GM18867 (cell line): ENCODE measurements around the gene SLC22A1.
"Not testable (repeated sequence)": the region's sequence is repeated elsewhere in the genome, so short reads cannot be mapped to it uniquely, and the experiment has no call there.

Experiments
- ATAC-seq: cut with Tn5 transposase; IDR thresholded peaks from one replicate; pipeline ENCODE4 v1.9.1; 2021; ENCODE audit warnings: mild to moderate bottlenecking, moderate library complexity; ENCODE audit not compliant: unreplicated experiment

Gene SLC22A1

GRCh38 chr6:160093061-160093460, 28.6 kb upstream of the SLC22A1 start:
- ATAC-seq, result no peak

- no peak for ATAC-seq
Measured at GRCh38 chr6:160093946-160094345, 27.7 kb upstream of the SLC22A1 start.

DNA sequence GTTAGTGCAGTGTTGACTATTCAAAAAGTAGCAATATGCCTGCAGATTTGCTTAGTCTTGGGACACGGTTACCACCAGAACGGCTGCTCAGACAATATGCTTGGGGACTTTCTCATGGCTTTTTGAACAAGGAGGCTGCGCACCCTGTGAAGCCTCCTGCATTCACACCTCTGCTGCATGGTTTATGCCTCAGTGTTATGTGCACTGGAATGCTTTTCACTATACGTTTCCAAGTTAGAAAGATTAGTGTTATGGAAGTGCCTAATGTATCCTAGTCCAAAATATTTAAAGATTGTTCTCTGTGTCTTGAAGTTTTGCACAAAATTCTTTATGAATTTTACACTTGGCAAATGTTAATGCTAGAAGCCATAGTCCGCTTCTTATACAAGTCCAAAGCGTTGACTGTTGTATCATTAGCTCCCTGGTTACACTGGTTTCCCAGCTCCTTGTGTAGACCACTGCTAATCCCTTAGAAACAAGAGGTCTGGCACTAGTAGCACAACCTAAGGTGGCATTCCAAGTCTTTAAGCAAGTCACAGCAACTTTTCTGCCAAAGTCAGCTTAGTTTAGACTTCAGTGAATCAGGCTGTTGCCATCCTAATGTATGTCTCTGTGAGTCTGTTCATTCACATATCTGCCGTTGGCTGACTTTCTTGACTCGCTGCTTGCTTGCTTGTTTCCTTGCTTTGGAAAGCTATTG, 26.3 kb upstream of the SLC22A1 start:
- ATAC-seq, result no peak

DNA sequence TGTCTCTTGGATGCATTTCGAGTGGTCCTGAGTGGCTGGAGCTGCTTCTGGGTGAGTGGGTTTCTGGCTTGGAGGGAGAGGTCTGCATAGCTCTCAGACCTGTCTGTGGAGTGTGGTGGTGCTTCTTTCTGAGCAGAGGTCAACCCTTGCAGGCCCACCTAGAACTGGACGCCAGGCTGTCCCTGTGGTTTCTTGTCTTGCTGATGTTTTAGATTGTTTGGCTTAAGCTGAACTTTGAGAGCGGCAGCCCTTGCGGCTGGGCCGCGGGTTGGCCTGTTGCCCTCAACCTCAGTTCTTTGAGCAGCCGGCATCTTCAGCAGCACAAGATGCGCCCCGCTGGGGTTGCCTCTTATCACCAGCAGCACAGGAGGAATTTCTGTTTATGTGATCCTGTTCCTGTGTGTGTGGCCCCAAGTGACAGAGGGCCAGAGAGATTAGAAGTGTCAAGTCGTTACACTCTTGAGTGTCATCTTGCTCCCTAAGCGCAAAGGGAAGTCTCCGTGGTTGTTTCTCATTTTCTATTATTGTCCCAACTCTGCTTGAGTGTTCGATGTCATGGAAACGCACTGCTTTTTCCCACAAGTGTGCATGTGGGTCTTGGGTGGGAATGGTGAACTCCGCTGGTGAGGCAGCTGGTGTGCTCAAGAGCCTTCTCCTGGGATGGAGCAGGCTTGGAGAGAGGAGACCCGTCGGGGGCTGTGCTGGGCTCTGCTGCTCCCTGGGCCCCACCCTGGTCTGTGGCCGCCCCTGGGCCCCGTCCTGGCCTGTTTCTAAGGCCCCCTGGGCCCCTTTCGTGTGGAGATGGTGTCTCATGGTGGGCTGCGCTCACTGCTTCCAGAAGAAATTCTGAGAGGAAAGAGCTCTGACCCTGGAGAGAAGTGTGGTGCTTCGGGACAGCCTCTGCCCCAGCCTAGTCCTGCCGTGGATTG, 20.1 kb upstream of the SLC22A1 start:
- ATAC-seq, result no peak

DNA sequence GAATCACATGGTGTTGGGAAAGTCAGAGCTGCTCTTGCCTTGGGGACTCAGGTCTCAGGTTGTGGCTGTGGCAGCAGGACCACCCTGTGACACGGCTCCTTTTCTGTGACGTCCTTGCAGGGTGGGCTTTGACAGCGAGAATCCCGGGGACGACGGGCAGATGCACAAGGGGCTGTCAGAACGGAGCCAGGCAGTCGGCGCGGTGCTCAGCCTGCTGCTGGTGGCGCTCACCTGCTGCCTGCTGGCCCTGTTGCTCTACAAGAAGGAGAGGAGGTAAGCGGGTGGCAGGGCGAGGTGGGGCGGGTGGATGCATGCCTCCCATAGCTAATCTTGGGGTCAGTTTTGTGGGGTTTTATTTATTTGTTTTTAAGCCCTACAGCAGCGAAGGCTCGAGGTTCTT, 19.2 kb upstream of the SLC22A1 start:
- ATAC-seq, result no peak

- no peak for ATAC-seq
Measured at GRCh38 chr6:160102956-160103824, 18.4 kb upstream of the SLC22A1 start.

- no peak for ATAC-seq
Measured at GRCh38 chr6:160103825-160104100, 17.9 kb upstream of the SLC22A1 start.

DNA sequence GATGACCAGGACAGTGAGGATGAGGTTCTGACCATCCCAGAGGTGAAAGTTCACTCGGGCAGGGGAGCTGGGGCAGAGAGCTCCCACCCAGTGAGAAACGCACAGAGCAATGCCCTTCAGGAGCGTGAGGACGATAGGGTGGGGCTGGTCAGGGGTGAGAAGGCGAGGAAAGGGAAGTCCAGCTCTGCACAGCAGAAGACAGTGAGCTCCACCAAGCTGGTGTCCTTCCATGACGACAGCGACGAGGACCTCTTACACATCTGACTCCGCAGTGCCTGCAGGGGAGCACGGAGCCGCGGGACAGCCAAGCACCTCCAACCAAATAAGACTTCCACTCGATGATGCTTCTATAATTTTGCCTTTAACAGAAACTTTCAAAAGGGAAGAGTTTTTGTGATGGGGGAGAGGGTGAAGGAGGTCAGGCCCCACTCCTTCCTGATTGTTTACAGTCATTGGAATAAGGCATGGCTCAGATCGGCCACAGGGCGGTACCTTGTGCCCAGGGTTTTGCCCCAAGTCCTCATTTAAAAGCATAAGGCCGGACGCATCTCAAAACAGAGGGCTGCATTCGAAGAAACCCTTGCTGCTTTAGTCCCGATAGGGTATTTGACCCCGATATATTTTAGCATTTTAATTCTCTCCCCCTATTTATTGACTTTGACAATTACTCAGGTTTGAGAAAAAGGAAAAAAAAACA, 16.6 kb upstream of the SLC22A1 start:
- ATAC-seq, result no peak

GRCh38 chr6:160106010-160106409, 15.6 kb upstream of the SLC22A1 start:
- no peak for ATAC-seq

- ATAC-seq, result no peak
Measured at GRCh38 chr6:160106701-160107100, 14.9 kb upstream of the SLC22A1 start.

DNA sequence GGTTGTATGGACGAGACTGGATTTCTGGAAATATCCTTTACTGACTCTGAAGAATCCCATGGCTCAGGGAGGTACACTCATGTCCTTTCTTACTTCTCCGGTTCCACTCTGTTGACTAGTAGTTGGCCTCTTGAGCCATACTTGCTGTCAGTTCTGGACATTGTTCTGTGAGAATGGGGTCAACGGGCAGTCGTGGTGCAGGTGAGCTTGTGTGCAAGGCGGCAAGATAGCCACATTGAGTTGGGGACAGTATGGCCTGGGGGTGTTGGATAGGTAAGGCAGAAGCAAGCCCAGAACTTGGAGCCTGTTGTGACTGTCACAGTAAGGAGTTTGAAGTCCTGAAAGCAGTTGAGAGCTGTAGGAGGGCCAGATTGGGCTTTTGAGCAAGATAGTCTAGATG, 13.5 kb upstream of the SLC22A1 start:
- no peak for ATAC-seq

GRCh38 chr6:160110586-160111123, 11.0 kb upstream of the SLC22A1 start:
- no peak for ATAC-seq

DNA sequence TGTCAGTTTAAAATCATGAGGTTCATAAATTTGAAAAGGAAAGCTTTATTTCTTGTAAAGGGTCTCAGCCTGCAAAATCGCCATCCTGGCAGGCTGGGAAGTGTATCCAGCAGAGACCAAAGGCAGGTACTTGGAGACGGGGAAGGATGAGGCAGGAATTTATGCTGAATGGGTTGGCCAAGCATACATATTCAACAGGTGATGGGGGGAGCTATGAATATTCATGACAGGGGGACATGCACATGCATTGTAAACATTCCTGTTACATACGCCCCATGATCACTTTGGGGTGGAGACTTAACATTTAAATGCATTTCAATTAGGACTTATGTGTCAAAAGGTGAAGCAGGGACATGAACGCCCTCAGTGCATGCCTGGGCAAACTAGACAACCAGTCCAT, 9.8 kb upstream of the SLC22A1 start:
- no peak for ATAC-seq

DNA sequence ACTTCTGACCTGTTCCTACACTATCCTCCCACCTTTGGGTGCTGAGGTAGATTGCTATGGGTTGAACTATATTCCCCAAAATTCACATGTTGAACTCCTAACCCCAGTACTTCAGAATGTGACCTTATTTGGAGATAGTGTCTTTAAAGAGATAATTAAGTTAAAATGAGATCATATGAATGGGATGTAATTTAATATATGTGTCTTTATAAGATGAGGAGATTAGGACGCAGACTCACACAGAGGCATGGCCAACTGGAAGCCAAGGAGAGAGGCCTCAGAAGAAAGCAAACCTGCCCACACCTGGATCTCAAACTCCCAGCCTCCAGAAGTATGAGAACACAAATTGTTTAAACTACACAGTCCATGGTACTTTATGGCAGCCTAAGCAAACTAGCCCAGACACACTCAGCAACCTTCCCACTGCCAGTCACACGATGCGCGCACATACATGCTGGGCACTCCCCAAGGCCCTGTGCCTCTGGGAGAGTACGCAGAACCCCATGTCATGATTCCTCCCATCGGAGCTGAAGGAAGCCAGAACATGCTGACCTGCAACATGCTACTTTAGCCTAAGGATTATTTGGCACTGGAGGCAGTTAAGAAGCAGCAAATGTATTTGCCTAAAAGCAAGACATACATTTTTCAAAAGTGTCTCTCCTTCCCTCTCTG, 8.9 kb upstream of the SLC22A1 start:
- ATAC-seq, result no peak

GRCh38 chr6:160114536-160114935, 7.1 kb upstream of the SLC22A1 start:
- not testable (repeated sequence) for ATAC-seq

GRCh38 chr6:160115421-160115820, 6.2 kb upstream of the SLC22A1 start:
- ATAC-seq, result no peak

GRCh38 chr6:160116411-160116810, 5.2 kb upstream of the SLC22A1 start:
- ATAC-seq, result no peak

DNA sequence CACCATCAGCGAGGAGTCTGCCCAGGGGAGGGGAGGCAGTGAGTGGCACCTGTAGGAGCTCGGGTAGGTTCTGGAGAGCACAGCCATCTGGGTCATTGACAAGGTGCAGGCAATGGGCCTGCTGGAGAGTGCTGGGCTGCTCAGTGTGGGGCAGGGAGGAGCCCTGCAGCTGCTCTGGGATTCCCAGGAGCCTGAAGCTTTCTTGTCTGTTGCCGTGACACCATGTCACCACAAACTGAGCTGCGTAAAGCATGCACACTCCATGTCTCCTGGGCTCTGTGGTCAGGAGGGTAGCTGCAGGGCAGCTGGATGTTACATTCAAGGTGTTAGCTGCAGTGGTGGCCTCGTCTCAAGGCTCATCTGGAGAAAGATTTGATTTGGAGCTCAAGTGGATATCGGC, 4.5 kb upstream of the SLC22A1 start:
- ATAC-seq, result no peak

- ATAC-seq, result no peak
Measured at GRCh38 chr6:160118620-160119229, 2.9 kb upstream of the SLC22A1 start.

- ATAC-seq, result no peak
Measured at GRCh38 chr6:160120087-160120486, 1.5 kb upstream of the SLC22A1 start.
